Activated CD4-positive, alpha-beta T cell treated with anti-CD3 and anti-CD28 coated beads for 36 hours (primary cell): ENCODE measurements around the gene TEF. TPM values are rescaled to one million over a fixed set of nuclear protein-coding genes. Genes with fewer than 3 reads are reported as not detected.
A peak's percentile ranks its signal among the peaks of the same experiment; 100 is the strongest.

Experiments used
- ATAC-seq: fragments of 200-7000 bp; cut with Tn5 transposase; one replicate; pipeline ENCODE4 v1.10.0; 2021; ENCODE audit warnings: mild to moderate bottlenecking, moderate library complexity
- CTCF ChIA-PET: fragments of 350-600 bp; sonication (Branson Sonifier 250); formaldehyde crosslinking; loops from one replicate; lab custom pipeline; 2021; ENCODE audit warnings: antibody characterized with exemption; lab: Charles Lee
- POLR2A ChIA-PET: fragments of 350-600 bp; sonication (Branson Sonifier 250); formaldehyde crosslinking; loops from one replicate; lab custom pipeline; 2021; ENCODE audit warnings: antibody characterized with exemption, inconsistent platforms; lab: Charles Lee
- DNase-seq: peaks from one replicate; pipeline ENCODE4 v3.0.0-alpha.2; 2020
- H3K27ac Mint-ChIP-seq: one replicate; pipeline ENCODE4 v1.8.0; 2021; ENCODE audit warnings: mixed read lengths
- H3K27me3 Mint-ChIP-seq: one replicate; pipeline ENCODE4 v1.8.0; 2021; ENCODE audit warnings: mixed read lengths
- H3K36me3 Mint-ChIP-seq: one replicate; pipeline ENCODE4 v1.8.0; 2021; ENCODE audit warnings: low read depth, mixed read lengths
- H3K4me1 Mint-ChIP-seq: one replicate; pipeline ENCODE4 v1.8.0; 2021; ENCODE audit warnings: mixed read lengths
- H3K4me3 Mint-ChIP-seq: one replicate; pipeline ENCODE4 v1.8.0; 2021; ENCODE audit warnings: mild to moderate bottlenecking, moderate library complexity, mixed read lengths
- H3K9me3 Mint-ChIP-seq: one replicate; pipeline ENCODE4 v1.8.0; 2021; ENCODE audit warnings: low read depth, mixed read lengths
- intact Hi-C, 2 experiments: fragments of 100-400 bp; cut with DNase I in 1 of 2; cut with micrococcal nuclease in 1 of 2; formaldehyde crosslinking; loops; one replicate each; pipeline versions ENCODE4 v1.14.2 to v1.15.1; 2022 to 2024; cut with DNase I, micrococcal nuclease
- total RNA-seq, 2 experiments: library from RNA; stranded (reverse); gene quantifications; one replicate each; pipeline ENCODE4 v1.2.3, GENCODE V29; 2021

TEF gene
- total RNA-seq, 2 experiments from 2014 or later: 1.7 to 2.2 TPM

- ATAC-seq (peak; percentile 12), DNase-seq (no peak)
- ChIA-PET CTCF (interaction anchor here (0.6 to 1.2 kb wide), 5 partner anchors 83 to 701 kb away, joined by 3 to 5 read pairs (median 4); no protein-coding TSS in a partner anchor), POLR2A (interaction anchor here (0.6 to 2.9 kb wide), 3 partner anchors 9 to 31 kb away, joined by 4 to 13 read pairs (median 11); partner anchors contain the start of gene TEF)
- Mint-ChIP-seq H3K4me1 (no peaks in the 10 kb centered on the region), H3K9me3 (no peaks in the 10 kb centered on the region), H3K36me3 (no peaks in the 10 kb centered on the region), H3K27me3 (no peaks in the 10 kb centered on the region), H3K4me3 (no peak overlapping the region), H3K27ac (no peak overlapping the region)
- intact Hi-C loops: no loop called here
These were observed 15.3 kb upstream of the TEF start for GRCh38 chr22:41366323-41367029.

DNA sequence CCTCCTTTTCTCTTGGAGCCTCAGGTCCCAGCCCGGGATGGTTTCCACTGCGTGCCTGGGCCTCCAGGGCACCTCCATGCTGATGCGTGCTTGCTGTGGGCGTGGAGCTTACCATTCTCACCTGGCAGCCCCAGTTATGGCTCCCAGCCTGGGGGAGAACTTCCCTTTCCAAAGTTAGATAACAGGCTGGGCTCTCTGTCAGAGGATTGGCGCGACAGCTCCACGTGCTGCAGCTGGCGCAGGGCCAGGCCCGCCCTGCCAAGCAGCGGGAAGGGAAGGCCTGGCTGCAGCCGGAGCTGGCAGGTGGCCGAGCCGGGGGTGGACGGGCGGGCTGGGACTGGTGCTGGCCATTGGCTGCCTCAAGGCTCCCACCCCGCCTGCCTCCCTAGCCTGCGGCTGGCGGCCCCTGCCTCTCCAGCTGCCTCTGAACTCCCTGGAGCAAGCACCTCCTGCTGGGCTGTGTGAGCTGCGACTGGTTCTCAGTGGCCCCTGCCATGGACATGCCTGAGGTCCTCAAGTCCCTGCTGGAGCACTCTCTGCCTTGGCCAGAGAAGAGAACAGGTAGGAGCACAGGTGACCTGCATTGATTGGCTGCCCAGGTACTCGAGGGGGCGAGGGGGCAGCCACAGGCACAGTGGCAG is 14.6 kb upstream of the TEF start:
- ATAC-seq: peak; percentile 63
- intact Hi-C loops: no loop called here
- H3K4me3 Mint-ChIP-seq: no peak overlapping the region
- POLR2A ChIA-PET: interaction anchor here (2.9 kb wide), 1 partner anchor 14 kb away, joined by 13 read pairs; the partner anchor contains the start of gene TEF
- H3K27me3 Mint-ChIP-seq: no peaks in the 10 kb centered on the region
- CTCF ChIA-PET: interaction anchor here (0.7 to 1.2 kb wide), 3 partner anchors 130 to 701 kb away, joined by 3 to 5 read pairs (median 3); no protein-coding TSS in a partner anchor
- no peaks in the 10 kb centered on the region for H3K9me3 Mint-ChIP-seq
- H3K36me3 Mint-ChIP-seq: no peaks in the 10 kb centered on the region
- no peaks in the 10 kb centered on the region for H3K4me1 Mint-ChIP-seq
- H3K27ac Mint-ChIP-seq: no peak overlapping the region
- peak; percentile 42 for DNase-seq

- no peaks in the 10 kb centered on the region for H3K27me3 Mint-ChIP-seq
- no peak for ATAC-seq
- ChIA-PET CTCF (interaction anchor here (0.8 to 1.2 kb wide), 2 partner anchors 131 to 700 kb away, joined by 3 read pairs; no protein-coding TSS in a partner anchor), POLR2A (interaction anchor here (2.9 kb wide), 1 partner anchor 14 kb away, joined by 13 read pairs; the partner anchor contains the start of gene TEF)
- H3K9me3 Mint-ChIP-seq: no peaks in the 10 kb centered on the region
- no peaks in the 10 kb centered on the region for H3K36me3 Mint-ChIP-seq
- intact Hi-C loops: no loop called here
- H3K4me1 Mint-ChIP-seq: no peaks in the 10 kb centered on the region
- H3K4me3 Mint-ChIP-seq: no peak overlapping the region
- DNase-seq: no peak
- H3K27ac Mint-ChIP-seq: no peak overlapping the region
These were observed 13.8 kb upstream of the TEF start for GRCh38 chr22:41367680-41368542.

GRCh38 chr22:41368543-41369423 is 13.0 kb upstream of the TEF start:
- Mint-ChIP-seq H3K4me3 (no peak overlapping the region), H3K27me3 (no peaks in the 10 kb centered on the region), H3K36me3 (no peaks in the 10 kb centered on the region), H3K27ac (no peak overlapping the region), H3K9me3 (no peaks in the 10 kb centered on the region), H3K4me1 (no peaks in the 10 kb centered on the region)
- intact Hi-C loops: no loop called here
- CTCF ChIA-PET: no interaction called here
- POLR2A ChIA-PET: no interaction called here
- DNase-seq (no peak), ATAC-seq (no peak)

- no peaks in the 10 kb centered on the region for H3K4me1 Mint-ChIP-seq
- H3K27ac Mint-ChIP-seq: no peak overlapping the region
- no peaks in the 10 kb centered on the region for H3K36me3 Mint-ChIP-seq
- H3K9me3 Mint-ChIP-seq: no peaks in the 10 kb centered on the region
- ATAC-seq: no peak
- intact Hi-C loops: no loop called here
- DNase-seq: no peak
- no peak overlapping the region for H3K4me3 Mint-ChIP-seq
- POLR2A ChIA-PET: no interaction called here
- H3K27me3 Mint-ChIP-seq: no peaks in the 10 kb centered on the region
- CTCF ChIA-PET: no interaction called here
These were observed 12.4 kb upstream of the TEF start for GRCh38 chr22:41369424-41369745.

GRCh38 chr22:41369837-41370236 is 11.9 kb upstream of the TEF start:
- DNase-seq (no peak), ATAC-seq (no peak)
- H3K4me3 Mint-ChIP-seq: no peak overlapping the region
- ChIA-PET POLR2A (no interaction called here), CTCF (interaction anchor here (0.6 kb wide), 1 partner anchor 16 kb away, joined by 3 read pairs; no protein-coding TSS in a partner anchor)
- intact Hi-C loops: no loop called here
- no peaks in the 10 kb centered on the region for H3K27me3 Mint-ChIP-seq
- no peaks in the 10 kb centered on the region for H3K4me1 Mint-ChIP-seq
- H3K9me3 Mint-ChIP-seq: no peaks in the 10 kb centered on the region
- no peak overlapping the region for H3K27ac Mint-ChIP-seq
- no peaks in the 10 kb centered on the region for H3K36me3 Mint-ChIP-seq

DNA sequence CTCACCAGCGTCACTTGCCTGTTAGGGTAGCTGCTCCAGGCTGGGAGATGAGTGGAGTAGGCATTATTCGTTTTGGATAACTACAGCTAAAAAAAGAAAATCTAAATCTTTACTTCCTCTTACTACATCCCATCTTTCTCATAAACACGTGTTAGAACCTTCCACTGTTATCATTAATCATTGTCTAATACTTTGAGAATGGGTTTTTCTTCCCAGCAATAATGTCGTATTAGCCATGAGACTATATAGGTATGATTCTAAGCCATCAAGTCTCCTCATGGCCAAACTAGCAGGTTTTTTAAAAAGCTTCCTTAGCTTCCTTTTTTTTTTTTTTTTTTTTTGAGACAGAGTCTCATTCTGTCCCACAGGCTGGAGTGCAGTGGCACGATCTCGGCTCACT is 3.9 kb upstream of the TEF start:
- no peaks in the 10 kb centered on the region for H3K36me3 Mint-ChIP-seq
- no peaks in the 10 kb centered on the region for H3K9me3 Mint-ChIP-seq
- no peak for ATAC-seq
- no peaks in the 10 kb centered on the region for H3K27me3 Mint-ChIP-seq
- CTCF ChIA-PET: interaction anchor here (0.8 to 1.0 kb wide), 2 partner anchors 26 to 456 kb away, joined by 4 read pairs; no protein-coding TSS in a partner anchor
- no peak overlapping the region for H3K27ac Mint-ChIP-seq
- H3K4me3 Mint-ChIP-seq: no peak overlapping the region
- H3K4me1 Mint-ChIP-seq: peaks cover 10% of the 10 kb centered on the region
- DNase-seq: no peak
- POLR2A ChIA-PET: interaction anchor here (0.5 to 0.7 kb wide), 2 partner anchors 27 to 54 kb away, joined by 3 to 5 read pairs; no protein-coding TSS in a partner anchor
- intact Hi-C loops: no loop called here

- H3K4me1 Mint-ChIP-seq: peaks cover 10% of the 10 kb centered on the region
- intact Hi-C loops: loop anchor here (1.0 to 5.0 kb wide), 16 partner anchors 67 to 1121 kb away; partner anchors contain the start of genes ACO2 (in 2 of the 2), DESI1 (in 2 of the 2), XRCC6 (in 2 of the 2) and L3MBTL2 (in 1 of the 2)
- DNase-seq (no peak), ATAC-seq (peak; percentile 2)
- POLR2A ChIA-PET: interaction anchor here (1.0 to 2.2 kb wide), 6 partner anchors 14 to 209 kb away, joined by 8 to 17 read pairs (median 10); partner anchors contain the start of genes ACO2, PHF5A, PMM1 and RANGAP1
- CTCF ChIA-PET: interaction anchor here (0.6 to 2.7 kb wide), 5 partner anchors 22 to 481 kb away, joined by 3 to 16 read pairs (median 4); no protein-coding TSS in a partner anchor
- H3K4me3 Mint-ChIP-seq: peak overlapping the region; percentile 79
- H3K27ac Mint-ChIP-seq: peak overlapping the region; percentile 67
- no peaks in the 10 kb centered on the region for H3K36me3 Mint-ChIP-seq
- H3K27me3 Mint-ChIP-seq: no peaks in the 10 kb centered on the region
- H3K9me3 Mint-ChIP-seq: no peaks in the 10 kb centered on the region
These were observed 781 bp upstream of the TEF start for GRCh38 chr22:41380993-41381328.

DNA sequence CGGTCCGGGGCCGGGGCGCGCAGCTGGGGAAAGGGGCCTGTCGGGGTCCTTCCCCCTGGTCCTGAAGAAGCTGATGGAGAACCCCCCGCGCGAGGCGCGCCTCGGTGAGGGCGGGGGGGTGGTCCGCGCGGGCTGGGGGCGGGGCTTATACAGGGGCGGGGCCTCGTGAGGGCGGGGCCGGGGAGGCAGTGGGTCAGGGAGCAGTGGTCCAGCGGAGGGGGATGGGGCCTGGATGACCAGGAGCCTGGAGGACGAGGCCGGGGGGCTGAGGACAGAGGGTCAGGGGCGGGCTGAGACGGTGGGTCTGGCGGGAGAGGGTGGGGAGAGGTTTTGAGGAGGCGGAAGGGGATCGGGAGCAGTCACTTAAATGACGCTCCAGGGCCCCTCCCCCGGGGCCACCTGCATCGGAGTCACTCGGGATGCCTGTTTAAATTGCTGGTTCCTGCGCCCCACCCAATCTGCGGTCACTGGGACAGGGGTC is 396 bp downstream of the TEF start:
- ATAC-seq (peak; percentile 35), DNase-seq (peak; percentile 75)
- H3K4me1 Mint-ChIP-seq: peaks cover 10% of the 10 kb centered on the region
- peak overlapping the region; percentile 83 for H3K27ac Mint-ChIP-seq
- intact Hi-C loops: loop anchor here (5.0 kb wide), 2 partner anchors 240 to 1120 kb away; partner anchors contain the start of genes DESI1 (in 1 of the 2) and XRCC6 (in 1 of the 2)
- H3K4me3 Mint-ChIP-seq: peak overlapping the region; percentile 79
- no peaks in the 10 kb centered on the region for H3K27me3 Mint-ChIP-seq
- ChIA-PET POLR2A (interaction anchor here (0.6 to 2.2 kb wide), 7 partner anchors 9 to 240 kb away, joined by 3 to 17 read pairs (median 8); partner anchors contain the start of genes ACO2, PHF5A, PMM1 and RANGAP1), CTCF (interaction anchor here (1.2 to 2.7 kb wide), 2 partner anchors 21 to 151 kb away, joined by 4 to 16 read pairs; no protein-coding TSS in a partner anchor)
- no peaks in the 10 kb centered on the region for H3K36me3 Mint-ChIP-seq
- no peaks in the 10 kb centered on the region for H3K9me3 Mint-ChIP-seq
